ENCODE data around the gene AFF1.

DNA sequence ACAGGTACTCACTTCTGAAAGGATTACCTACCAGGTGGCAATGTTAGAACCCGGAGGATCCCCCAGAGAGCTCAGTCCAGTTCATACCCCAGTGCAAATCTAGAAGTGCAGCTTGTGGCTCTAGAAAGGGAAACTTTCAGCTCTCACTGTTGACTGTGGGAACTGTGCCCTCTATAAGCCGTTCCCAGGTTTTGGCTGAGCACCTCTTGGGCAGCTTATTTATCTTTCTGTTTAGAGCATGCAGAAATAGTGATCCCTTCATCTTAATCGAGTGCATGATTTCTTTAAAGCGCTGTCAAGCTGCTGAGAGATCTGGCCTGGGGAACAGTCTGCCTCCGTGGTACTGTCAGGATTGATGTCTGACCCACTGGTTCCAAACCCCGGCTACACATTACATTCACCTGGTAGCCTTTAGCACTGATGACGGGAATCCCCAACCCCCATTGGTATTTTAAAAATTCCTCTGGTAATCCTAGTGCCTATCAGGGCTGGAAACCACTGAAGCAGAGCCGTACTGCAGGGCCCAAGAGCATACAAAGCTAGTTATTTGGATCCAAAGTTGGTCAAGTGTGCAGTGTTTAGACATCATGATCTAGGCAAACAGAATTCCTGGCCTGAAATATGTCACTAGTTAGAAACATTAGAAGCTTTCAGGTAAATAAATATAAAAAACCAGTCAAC is 182.4 kb downstream of the AFF1 start:
- TF ChIP-seq EZH2phosphoT487 (IDR thresholded peaks at IDR 0.05; ENCODE audit: insufficient read depth, low read depth) (no peak), EZH2 (IDR thresholded peaks at IDR 0.05; ENCODE audit: insufficient read depth, poor library complexity, severe bottlenecking) (no peak)

Data from GM23248 (cell line).